Urinary bladder (tissue), 4 donors: Measurements from ENCODE around the gene SLC7A9. TPM values are rescaled to one million over a fixed set of nuclear protein-coding genes. Genes with fewer than 3 reads are reported as not detected.
"Not testable (repeated sequence)": the region's sequence is repeated elsewhere in the genome, so short reads cannot be mapped to it uniquely, and the experiment has no call there.

Source experiments
- DNase-seq: peaks from one replicate; pipeline ENCODE4 v3.0.0-alpha.2; 2015; ENCODE audit errors: extremely low spot score
- H3K27ac ChIP-seq: one replicate; pipeline ENCODE4 v1.5.1; 2013; ENCODE audit warnings: low read depth, mild to moderate bottlenecking, moderate library complexity
- H3K36me3 ChIP-seq: one replicate; pipeline ENCODE4 v1.6.1; 2013; ENCODE audit warnings: mild to moderate bottlenecking, moderate library complexity; ENCODE audit not compliant: insufficient read depth
- H3K4me1 ChIP-seq: one replicate; pipeline ENCODE4 v1.6.1; 2013; ENCODE audit warnings: mild to moderate bottlenecking, moderate library complexity; ENCODE audit not compliant: insufficient read depth
- H3K4me3 ChIP-seq: one replicate; pipeline ENCODE4 v1.5.1; 2013; ENCODE audit warnings: low read depth, low read length
- WGBS: extraction: QIAGEN DNeasy Blood & Tissue Kit; methylation state at CpG from one replicate; pipeline ENCODE4 v1.1.7; 2013; 5-methylcytosine and 5-hydroxymethylcytosine counted together
- polyA plus RNA-seq: library from polyadenylated mRNA; stranded (reverse); fragments of 200-250 nt; gene quantifications from one replicate; pipeline ENCODE4 v1.2.3, GENCODE V29; 2013
- total RNA-seq: library from RNA; depleted of rRNA; stranded (reverse); fragments of >200 nt; gene quantifications from one replicate; pipeline ENCODE4 v1.2.3, GENCODE V29; 2014
- donor health status: healthy with polysubstance abuse.
- donor health status: healthy.

Gene SLC7A9
- total and polyA plus RNA-seq, 2 donors, result 0.28 to 0.79 TPM

- no peaks in the 10 kb centered on the region for H3K36me3 ChIP-seq
- H3K27ac ChIP-seq, result no peak overlapping the region
- H3K4me3 ChIP-seq, result no peak overlapping the region
- WGBS, result 84% methylated on average over 9 of the region's 9 CpGs
- no peak for DNase-seq
- H3K4me1 ChIP-seq, result no peaks in the 10 kb centered on the region
Measured at GRCh38 chr19:32877323-32877912, 7.9 kb upstream of the SLC7A9 start.

DNA sequence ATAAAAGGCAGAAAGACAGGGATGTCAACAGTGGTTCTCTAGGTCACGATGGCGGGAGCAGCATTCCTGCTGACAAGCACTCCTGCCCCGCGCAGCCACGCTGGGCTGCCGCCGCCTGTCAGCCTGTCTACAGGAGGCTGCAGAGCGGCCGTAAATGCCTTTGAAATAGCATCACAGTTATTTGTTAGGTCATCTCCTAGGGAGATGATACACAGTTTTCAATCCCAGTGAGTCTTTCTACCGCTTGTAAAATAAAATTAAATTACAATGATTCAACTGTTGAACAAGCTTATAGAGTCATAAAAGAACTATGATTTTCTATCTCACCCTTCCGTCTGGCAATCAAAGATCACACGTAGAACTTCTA lies 7.3 kb upstream of the SLC7A9 start:
- Histone ChIP-seq H3K4me1 (no peaks in the 10 kb centered on the region), H3K36me3 (no peaks in the 10 kb centered on the region), H3K4me3 (no peak overlapping the region), H3K27ac (no peak overlapping the region)
- WGBS, result 36% methylated on average over 12 of the region's 12 CpGs
- peak; percentile 11 for DNase-seq

DNA sequence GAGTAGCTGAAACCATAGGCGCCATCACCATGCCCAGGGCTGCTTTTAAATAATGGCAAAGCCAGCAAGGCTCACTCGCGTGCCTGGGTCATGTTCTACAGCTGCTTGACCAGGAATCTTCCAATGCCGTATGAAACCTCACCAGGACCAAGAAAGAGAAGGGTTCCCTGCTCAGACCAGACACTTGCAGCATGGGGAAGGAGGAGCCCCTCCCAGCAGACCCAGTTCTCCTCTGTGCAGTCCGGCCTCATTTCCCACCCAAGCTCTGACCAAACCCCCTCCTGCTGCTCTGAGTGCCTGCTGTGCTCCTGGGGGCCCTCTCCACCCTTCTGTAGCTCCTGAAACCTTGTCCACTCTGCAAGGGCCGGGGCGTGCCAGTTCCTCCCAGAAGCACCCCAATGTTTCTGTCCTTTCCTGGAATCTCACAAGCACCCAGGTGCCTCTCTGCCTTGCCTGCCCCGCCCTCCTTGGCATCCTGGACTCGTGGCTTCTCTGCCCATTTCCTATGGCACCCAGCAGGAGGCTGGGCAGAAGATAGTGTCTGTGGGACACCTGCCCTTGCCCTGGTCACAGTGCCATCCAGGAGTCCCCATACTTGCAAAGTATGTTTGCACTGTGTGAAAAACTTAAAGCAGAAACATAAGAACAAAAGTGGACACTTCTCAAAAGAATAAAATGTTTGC lies 6.8 kb upstream of the SLC7A9 start:
- no peak overlapping the region for H3K27ac ChIP-seq
- H3K36me3 ChIP-seq, result no peaks in the 10 kb centered on the region
- DNase-seq, result no peak
- 81% methylated on average over 9 of the region's 9 CpGs for whole genome bisulfite sequencing
- H3K4me3 ChIP-seq, result no peak overlapping the region
- no peaks in the 10 kb centered on the region for H3K4me1 ChIP-seq

GRCh38 chr19:32875428-32875827 lies 5.9 kb upstream of the SLC7A9 start:
- H3K4me3 ChIP-seq, result no peak overlapping the region
- DNase-seq, result no peak
- no peaks in the 10 kb centered on the region for H3K4me1 ChIP-seq
- H3K27ac ChIP-seq, result no peak overlapping the region
- H3K36me3 ChIP-seq, result no peaks in the 10 kb centered on the region
- 72% methylated on average over 7 of the region's 7 CpGs for WGBS

DNA sequence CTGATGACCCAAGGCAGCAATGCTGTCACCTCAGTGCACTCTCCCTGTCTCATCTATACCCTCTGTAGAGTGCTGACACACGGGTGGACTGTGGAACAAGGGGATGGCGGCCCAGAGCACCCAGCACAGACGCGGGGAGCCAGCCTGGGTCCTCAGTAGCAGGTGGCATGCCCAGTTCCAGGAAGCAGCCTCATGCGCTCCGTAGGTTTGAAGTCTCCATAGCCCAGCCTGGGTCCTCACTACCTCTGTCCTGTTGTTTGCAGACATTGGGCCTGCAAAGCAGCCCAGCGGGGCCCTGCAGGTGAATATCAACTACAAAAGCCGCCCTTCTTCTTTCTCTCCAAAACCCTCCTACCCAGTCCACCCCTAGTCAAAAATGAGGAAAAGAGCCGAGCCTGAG lies 5.0 kb upstream of the SLC7A9 start:
- Histone ChIP-seq H3K27ac (no peak overlapping the region), H3K4me1 (no peaks in the 10 kb centered on the region), H3K4me3 (no peak overlapping the region), H3K36me3 (no peaks in the 10 kb centered on the region)
- WGBS, result 84% methylated on average over 9 of the region's 9 CpGs
- no peak for DNase-seq

- no peak for DNase-seq
- no peak overlapping the region for H3K27ac ChIP-seq
- no peak overlapping the region for H3K4me3 ChIP-seq
- H3K36me3 ChIP-seq, result no peaks in the 10 kb centered on the region
- WGBS, result 84% methylated on average over 18 of the region's 18 CpGs
- no peaks in the 10 kb centered on the region for H3K4me1 ChIP-seq
Measured at GRCh38 chr19:32873247-32873959, 3.8 kb upstream of the SLC7A9 start.

- Histone ChIP-seq H3K4me1 (no peaks in the 10 kb centered on the region), H3K27ac (no peak overlapping the region), H3K36me3 (no peaks in the 10 kb centered on the region), H3K4me3 (no peak overlapping the region)
- WGBS, result 87% methylated on average over 3 of the region's 3 CpGs
- no peak for DNase-seq
Measured at GRCh38 chr19:32872391-32872790, 2.8 kb upstream of the SLC7A9 start.

GRCh38 chr19:32870981-32871451 lies 1.4 kb upstream of the SLC7A9 start:
- WGBS, result 73% methylated on average over 12 of the region's 12 CpGs
- Histone ChIP-seq H3K4me1 (no peaks in the 10 kb centered on the region), H3K4me3 (no peak overlapping the region), H3K27ac (no peak overlapping the region), H3K36me3 (no peaks in the 10 kb centered on the region)
- DNase-seq, result no peak

- 67% methylated on average over 18 of the region's 18 CpGs for WGBS
- H3K27ac ChIP-seq, result no peak overlapping the region
- H3K36me3 ChIP-seq, result no peaks in the 10 kb centered on the region
- no peak for DNase-seq
- H3K4me1 ChIP-seq, result no peaks in the 10 kb centered on the region
- H3K4me3 ChIP-seq, result no peak overlapping the region
Measured at GRCh38 chr19:32869966-32870573, 503 bp upstream of the SLC7A9 start.

DNA sequence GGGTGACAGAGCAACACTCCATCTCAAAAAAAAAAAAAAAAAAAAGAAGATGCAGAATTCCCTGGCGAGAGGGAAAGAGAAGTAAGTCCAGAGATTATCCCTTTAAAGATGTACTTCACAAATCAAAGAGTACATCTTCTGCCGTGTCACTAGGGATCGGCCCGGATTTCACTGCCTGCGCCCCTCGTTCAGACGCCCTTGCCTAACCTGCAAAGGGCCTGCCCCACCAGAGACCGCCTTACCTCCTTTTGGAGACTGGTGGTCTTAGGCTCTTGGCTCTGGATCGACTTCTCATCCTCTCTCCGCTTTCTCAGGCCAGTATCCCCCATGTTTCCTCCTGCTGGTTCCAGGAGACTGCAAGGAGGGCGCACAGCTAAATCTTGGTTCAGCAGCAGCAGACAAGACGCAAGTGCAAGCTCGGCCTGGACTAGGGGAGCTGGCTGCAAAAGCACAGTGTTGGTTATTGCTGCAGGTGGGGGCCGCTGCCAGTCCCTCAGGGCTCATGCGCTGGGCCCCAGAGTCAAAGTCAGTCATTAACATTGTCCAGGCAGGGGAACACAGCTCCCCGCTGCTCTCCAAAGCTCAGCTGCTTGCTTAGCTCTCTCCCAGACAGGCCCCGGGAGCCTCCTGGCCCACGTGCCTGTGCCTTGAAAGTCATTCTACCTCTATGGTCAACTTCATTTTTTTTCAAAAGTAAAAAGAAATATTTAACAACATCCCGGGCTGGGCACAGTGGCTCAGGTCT lies 1.2 kb downstream of the SLC7A9 start:
- Histone ChIP-seq H3K36me3 (no peaks in the 10 kb centered on the region), H3K4me3 (no peak overlapping the region), H3K4me1 (no peaks in the 10 kb centered on the region), H3K27ac (no peak overlapping the region)
- 86% methylated on average over 19 of the region's 19 CpGs for WGBS
- DNase-seq, result no peak

DNA sequence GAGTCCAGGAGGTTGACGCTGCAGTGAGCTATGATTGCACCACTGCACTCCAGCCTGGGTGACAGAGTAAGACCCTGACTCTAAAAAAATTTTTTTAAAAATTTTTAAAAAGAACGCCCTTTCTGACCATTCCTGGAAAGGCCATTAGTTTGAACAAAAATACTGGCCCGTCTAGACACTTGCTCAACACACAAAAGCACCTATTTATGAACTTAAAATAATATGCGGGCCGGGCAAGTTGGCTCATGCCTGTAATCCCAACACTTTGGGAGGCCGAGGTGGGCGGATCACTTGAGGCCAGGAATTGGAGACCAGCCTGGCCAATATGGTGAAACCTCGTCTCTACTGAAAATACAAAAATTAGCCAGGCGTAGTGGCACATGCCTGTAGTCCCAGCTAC lies 2.1 kb downstream of the SLC7A9 start:
- not testable (repeated sequence) for H3K4me3 ChIP-seq, H3K4me1 ChIP-seq, H3K27ac ChIP-seq, H3K36me3 ChIP-seq, DNase-seq
- 93% methylated on average over 9 of the region's 9 CpGs for WGBS

DNA sequence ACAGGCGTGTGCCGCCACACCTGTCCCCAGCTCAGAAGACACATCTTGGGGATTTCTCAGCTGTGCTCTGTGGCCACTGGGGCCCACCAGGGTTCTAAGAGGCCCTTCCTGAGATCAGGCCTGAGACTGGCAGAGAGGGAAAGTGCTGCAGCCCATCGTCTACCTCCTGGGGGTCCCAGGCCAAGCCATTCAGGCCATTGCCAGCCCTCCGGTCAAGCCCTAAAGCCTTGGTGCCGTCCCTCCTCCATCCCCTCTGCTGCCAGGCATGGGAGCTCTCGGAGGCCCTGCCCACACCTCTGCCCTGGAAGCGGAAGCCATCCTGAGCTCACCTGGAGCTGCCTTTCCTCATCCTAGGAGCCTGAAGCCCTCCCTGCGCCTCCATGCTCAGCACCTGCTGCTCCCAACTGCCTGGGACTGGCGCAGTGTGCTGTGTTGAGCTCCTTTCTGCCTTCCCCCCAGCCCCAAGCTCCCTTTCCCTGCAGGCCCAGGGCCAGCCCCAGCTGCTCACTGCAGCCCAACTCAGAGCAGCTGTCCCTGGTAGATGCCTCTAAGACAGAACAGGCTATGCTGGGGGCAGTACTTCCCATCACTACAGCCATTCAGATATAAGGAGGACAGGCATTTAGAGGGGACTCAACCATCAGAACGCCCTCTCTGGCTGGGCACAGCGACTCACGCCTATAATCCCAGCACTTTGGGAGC lies 2.9 kb downstream of the SLC7A9 start:
- no peak overlapping the region for H3K4me3 ChIP-seq
- H3K4me1 ChIP-seq, result no peaks in the 10 kb centered on the region
- H3K36me3 ChIP-seq, result no peaks in the 10 kb centered on the region
- no peak overlapping the region for H3K27ac ChIP-seq
- no peak for DNase-seq
- 86% methylated on average over 12 of the region's 12 CpGs for WGBS

DNA sequence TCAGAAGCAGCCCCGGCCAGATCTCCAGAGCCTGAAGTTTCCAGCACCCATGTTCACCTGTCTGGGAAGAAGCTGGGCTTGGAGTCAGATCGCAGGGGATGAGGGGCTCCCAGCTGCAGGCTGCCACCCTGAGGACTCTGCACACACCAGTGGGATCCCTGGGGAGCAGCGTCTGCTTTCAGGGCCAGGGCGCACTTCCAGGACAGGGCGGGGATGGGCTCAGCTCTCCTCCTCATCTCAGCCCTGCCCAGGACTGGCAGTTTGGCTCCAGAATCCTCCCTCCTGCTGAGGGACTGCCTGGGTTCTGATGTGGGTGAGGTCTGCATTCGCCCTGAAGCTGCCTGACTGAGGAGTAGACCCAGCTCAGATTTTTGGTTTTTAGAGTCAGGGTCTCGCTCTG lies 3.5 kb downstream of the SLC7A9 start:
- no peak overlapping the region for H3K4me3 ChIP-seq
- no peaks in the 10 kb centered on the region for H3K4me1 ChIP-seq
- no peak for DNase-seq
- H3K36me3 ChIP-seq, result no peaks in the 10 kb centered on the region
- H3K27ac ChIP-seq, result no peak overlapping the region
- WGBS, result 82% methylated on average over 7 of the region's 7 CpGs
